GM23338 (cell line): Measurements from ENCODE around the gene SNCB. TPM values are rescaled to one million over a fixed set of nuclear protein-coding genes. Genes with fewer than 3 reads are reported as not detected.

ENCODE experiments used
- ATAC-seq: fragments of 200-7000 bp; cut with Tn5 transposase; 3 replicates; pipeline ENCODE4 v1.9.1; 2020
- DNase-seq: peaks from one replicate; pipeline ENCODE4 v3.0.0-alpha.2; 2015; ENCODE audit warnings: low spot score
- H2AFZ ChIP-seq: fragments of 200-600 bp; sonication (generic); 2 replicates; pipeline ENCODE4 v1.8.0; 2016; ENCODE audit warnings: antibody characterized with exemption, mild to moderate bottlenecking, moderate library complexity
- H3F3A ChIP-seq: fragments of 200-600 bp; sonication (generic); replicated peaks from 2 replicates; pipeline ENCODE4 v1.8.0; 2017; ENCODE audit warnings: antibody characterized with exemption, mixed run types, low read depth
- H3K27ac ChIP-seq: fragments of 200-600 bp; sonication (generic); 2 replicates; pipeline ENCODE4 v1.6.1; 2016; ENCODE audit warnings: low read depth
- H3K27me3 ChIP-seq: fragments of 200-600 bp; sonication (generic); 2 replicates; pipeline ENCODE4 v1.8.0; 2016; ENCODE audit warnings: mild to moderate bottlenecking, mixed run types, moderate library complexity; ENCODE audit not compliant: insufficient read depth
- H3K36me3 ChIP-seq: fragments of 200-600 bp; sonication (generic); 2 replicates; pipeline ENCODE4 v1.8.0; 2016; ENCODE audit warnings: mild to moderate bottlenecking; ENCODE audit not compliant: insufficient read depth
- H3K4me1 ChIP-seq: fragments of 200-600 bp; sonication (generic); 2 replicates; pipeline ENCODE4 v1.8.0; 2016; ENCODE audit warnings: mild to moderate bottlenecking, moderate library complexity; ENCODE audit not compliant: insufficient read depth
- H3K4me2 ChIP-seq: fragments of 200-600 bp; sonication (generic); 2 replicates; pipeline ENCODE4 v1.7.1; 2017; ENCODE audit warnings: mixed run types
- H3K4me3 ChIP-seq: fragments of 200-600 bp; sonication (generic); 2 replicates; pipeline ENCODE4 v1.6.1; 2016; ENCODE audit warnings: mixed run types
- H3K79me2 ChIP-seq: fragments of 200-600 bp; sonication (generic); replicated peaks from 2 replicates; pipeline ENCODE4 v1.8.0; 2017; ENCODE audit warnings: mild to moderate bottlenecking; ENCODE audit not compliant: insufficient read depth
- H3K9me2 ChIP-seq: fragments of 200-600 bp; sonication (generic); 2 replicates; pipeline ENCODE4 v1.8.0; 2017; ENCODE audit not compliant: insufficient read depth
- H4K20me1 ChIP-seq: fragments of 200-600 bp; sonication (generic); replicated peaks from 2 replicates; pipeline ENCODE4 v1.8.0; 2017; ENCODE audit warnings: mild to moderate bottlenecking; ENCODE audit not compliant: insufficient read depth
- H3K27ac Mint-ChIP-seq: 2 replicates; pipeline ENCODE4 v1.8.0; 2020; ENCODE audit warnings: inconsistent platforms, mild to moderate bottlenecking, moderate library complexity, mixed read lengths
- H3K27me3 Mint-ChIP-seq: 3 replicates; pipeline ENCODE4 v1.8.0; 2022; ENCODE audit warnings: low read depth, mild to moderate bottlenecking, moderate library complexity, mixed read lengths, inconsistent platforms; ENCODE audit not compliant: insufficient read depth, poor library complexity
- H3K36me3 Mint-ChIP-seq: 3 replicates; pipeline ENCODE4 v1.8.0; 2021; ENCODE audit warnings: low read depth, mild to moderate bottlenecking, inconsistent platforms, moderate library complexity, mixed read lengths
- H3K4me1 Mint-ChIP-seq: 3 replicates; pipeline ENCODE4 v1.8.0; 2020; ENCODE audit warnings: mild to moderate bottlenecking, inconsistent platforms, mixed read lengths
- H3K4me3 Mint-ChIP-seq: 3 replicates; pipeline ENCODE4 v1.8.0; 2021; ENCODE audit warnings: moderate library complexity, mild to moderate bottlenecking, inconsistent platforms, mixed read lengths
- H3K9me3 Mint-ChIP-seq: 3 replicates; pipeline ENCODE4 v1.8.0; 2020; ENCODE audit warnings: moderate library complexity, mild to moderate bottlenecking, inconsistent platforms, mixed read lengths
- CREB1 ChIP-seq: fragments of 250-450 bp; sonication (Bioruptor Pico); IDR thresholded peaks from 2 replicates; pipeline ENCODE4 v1.5.0; 2020; ENCODE audit warnings: low read depth, mild to moderate bottlenecking, moderate library complexity
- JUNB ChIP-seq: IDR thresholded peaks from one replicate; pipeline ENCODE4 v1.6.1; 2016; ENCODE audit warnings: antibody characterized with exemption; ENCODE audit not compliant: unreplicated experiment
- POLR2AphosphoS5 ChIP-seq: IDR thresholded peaks from 2 replicates; pipeline ENCODE4 v1.6.1; 2016; ENCODE audit warnings: antibody characterized with exemption, low read depth
- STAT1 ChIP-seq: IDR thresholded peaks from one replicate; pipeline ENCODE4 v1.6.1; 2016; ENCODE audit warnings: antibody characterized with exemption; ENCODE audit not compliant: unreplicated experiment
- polyA plus RNA-seq: library from polyadenylated mRNA; unstranded; fragments of >200 nt; fragmentation: Nextera tagmentation; extraction: Ambion mirVana; gene quantifications from 2 replicates; pipeline ENCODE4 v1.2.1, GENCODE V29; 2016
- total RNA-seq: library from RNA; depleted of rRNA; stranded (reverse); fragments of >200 nt; shearing (Covaris generic); gene quantifications from 2 replicates; pipeline ENCODE4 v1.2.3, GENCODE V29; 2014
- TF ChIP-seq, protein P1 (sequence below): fragments of 250-450 bp; sonication (Bioruptor Pico); IDR thresholded peaks from 2 replicates; pipeline ENCODE4 v1.5.0; 2020; ENCODE audit warnings: mild to moderate bottlenecking, moderate library complexity
- TF ChIP-seq, protein P2 (sequence below), 2 experiments: fragments of 200-600 bp in 1 of 2; sonication (generic) in 1 of 2; conservative IDR thresholded peaks; 2 replicates each; pipeline versions ENCODE4 v1.5.1 to v1.6.1; 2016 to 2017; ENCODE audit warnings: antibody characterized with exemption in 2 of 2, low read depth in 2 of 2, mild to moderate bottlenecking in 2 of 2, moderate library complexity in 1 of 2

The SNCB gene
- total and polyA plus RNA-seq, 2 experiments from 2014 or later = 3.6 to 13.5 TPM

DNA sequence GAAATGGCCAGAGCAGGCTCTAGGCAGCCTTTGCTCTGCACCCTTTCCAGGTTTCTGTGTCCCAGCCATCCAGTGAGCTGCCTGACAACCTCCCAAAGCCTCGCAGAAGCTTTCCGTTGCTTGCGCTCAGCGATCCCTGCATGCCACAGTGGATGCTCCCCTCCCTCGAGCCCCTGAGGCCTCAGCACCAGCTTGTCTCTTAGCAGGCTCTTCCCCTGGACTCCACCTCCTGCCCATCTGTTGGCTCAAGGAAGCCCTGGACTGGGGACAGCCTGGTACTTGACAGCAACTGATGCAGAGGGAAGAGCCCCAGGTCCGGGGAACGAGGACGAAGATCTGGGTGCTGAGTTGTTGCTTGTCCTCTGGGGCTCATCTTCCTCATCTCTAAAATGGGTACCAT, 40.1 kb upstream of the SNCB start (continued):
- TF ChIP-seq, protein P1, sequence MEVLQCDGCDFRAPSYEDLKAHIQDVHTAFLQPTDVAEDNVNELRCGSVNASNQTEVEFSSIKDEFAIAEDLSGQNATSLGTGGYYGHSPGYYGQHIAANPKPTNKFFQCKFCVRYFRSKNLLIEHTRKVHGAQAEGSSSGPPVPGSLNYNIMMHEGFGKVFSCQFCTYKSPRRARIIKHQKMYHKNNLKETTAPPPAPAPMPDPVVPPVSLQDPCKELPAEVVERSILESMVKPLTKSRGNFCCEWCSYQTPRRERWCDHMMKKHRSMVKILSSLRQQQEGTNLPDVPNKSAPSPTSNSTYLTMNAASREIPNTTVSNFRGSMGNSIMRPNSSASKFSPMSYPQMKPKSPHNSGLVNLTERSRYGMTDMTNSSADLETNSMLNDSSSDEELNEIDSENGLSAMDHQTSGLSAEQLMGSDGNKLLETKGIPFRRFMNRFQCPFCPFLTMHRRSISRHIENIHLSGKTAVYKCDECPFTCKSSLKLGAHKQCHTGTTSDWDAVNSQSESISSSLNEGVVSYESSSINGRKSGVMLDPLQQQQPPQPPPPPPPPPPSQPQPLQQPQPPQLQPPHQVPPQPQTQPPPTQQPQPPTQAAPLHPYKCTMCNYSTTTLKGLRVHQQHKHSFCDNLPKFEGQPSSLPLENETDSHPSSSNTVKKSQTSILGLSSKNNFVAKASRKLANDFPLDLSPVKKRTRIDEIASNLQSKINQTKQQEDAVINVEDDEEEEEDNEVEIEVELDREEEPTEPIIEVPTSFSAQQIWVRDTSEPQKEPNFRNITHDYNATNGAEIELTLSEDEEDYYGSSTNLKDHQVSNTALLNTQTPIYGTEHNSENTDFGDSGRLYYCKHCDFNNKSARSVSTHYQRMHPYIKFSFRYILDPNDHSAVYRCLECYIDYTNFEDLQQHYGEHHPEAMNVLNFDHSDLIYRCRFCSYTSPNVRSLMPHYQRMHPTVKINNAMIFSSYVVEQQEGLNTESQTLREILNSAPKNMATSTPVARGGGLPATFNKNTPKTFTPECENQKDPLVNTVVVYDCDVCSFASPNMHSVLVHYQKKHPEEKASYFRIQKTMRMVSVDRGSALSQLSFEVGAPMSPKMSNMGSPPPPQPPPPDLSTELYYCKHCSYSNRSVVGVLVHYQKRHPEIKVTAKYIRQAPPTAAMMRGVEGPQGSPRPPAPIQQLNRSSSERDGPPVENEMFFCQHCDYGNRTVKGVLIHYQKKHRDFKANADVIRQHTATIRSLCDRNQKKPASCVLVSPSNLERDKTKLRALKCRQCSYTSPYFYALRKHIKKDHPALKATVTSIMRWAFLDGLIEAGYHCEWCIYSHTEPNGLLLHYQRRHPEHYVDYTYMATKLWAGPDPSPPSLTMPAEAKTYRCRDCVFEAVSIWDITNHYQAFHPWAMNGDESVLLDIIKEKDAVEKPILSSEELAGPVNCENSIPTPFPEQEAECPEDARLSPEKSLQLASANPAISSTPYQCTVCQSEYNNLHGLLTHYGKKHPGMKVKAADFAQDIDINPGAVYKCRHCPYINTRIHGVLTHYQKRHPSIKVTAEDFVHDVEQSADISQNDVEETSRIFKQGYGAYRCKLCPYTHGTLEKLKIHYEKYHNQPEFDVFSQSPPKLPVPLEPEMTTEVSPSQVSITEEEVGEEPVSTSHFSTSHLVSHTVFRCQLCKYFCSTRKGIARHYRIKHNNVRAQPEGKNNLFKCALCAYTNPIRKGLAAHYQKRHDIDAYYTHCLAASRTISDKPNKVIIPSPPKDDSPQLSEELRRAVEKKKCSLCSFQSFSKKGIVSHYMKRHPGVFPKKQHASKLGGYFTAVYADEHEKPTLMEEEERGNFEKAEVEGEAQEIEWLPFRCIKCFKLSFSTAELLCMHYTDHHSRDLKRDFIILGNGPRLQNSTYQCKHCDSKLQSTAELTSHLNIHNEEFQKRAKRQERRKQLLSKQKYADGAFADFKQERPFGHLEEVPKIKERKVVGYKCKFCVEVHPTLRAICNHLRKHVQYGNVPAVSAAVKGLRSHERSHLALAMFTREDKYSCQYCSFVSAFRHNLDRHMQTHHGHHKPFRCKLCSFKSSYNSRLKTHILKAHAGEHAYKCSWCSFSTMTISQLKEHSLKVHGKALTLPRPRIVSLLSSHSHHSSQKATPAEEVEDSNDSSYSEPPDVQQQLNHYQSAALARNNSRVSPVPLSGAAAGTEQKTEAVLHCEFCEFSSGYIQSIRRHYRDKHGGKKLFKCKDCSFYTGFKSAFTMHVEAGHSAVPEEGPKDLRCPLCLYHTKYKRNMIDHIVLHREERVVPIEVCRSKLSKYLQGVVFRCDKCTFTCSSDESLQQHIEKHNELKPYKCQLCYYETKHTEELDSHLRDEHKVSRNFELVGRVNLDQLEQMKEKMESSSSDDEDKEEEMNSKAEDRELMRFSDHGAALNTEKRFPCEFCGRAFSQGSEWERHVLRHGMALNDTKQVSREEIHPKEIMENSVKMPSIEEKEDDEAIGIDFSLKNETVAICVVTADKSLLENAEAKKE = no peak
- no peak for TF ChIP-seq POLR2AphosphoS5

DNA sequence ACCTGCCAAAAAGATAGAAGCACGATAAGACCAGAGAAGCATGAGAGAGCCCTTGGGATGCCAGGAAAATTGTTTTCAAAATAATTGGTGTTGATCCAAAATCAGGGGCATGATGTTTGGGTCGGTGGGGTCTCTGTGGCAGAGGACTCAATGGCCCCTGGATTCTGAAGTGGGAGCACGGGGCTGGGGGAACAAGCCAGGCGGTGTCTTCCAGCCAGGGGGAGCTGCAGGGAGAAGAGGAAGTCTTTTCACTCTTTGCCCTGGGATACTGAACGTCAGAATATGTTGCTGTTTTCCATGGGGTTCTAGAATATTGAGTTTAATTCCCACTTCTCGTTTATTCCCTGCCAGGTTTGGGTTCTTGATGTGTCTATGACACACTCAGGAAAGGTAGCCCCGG, 37.3 kb upstream of the SNCB start:
- H3K79me2 ChIP-seq = no peaks in the 10 kb centered on the region
- H3K4me2 ChIP-seq = no peak overlapping the region
- H3F3A ChIP-seq = no peaks in the 10 kb centered on the region
- ATAC-seq = no peak
- no peaks in the 10 kb centered on the region for H4K20me1 ChIP-seq
- no peaks in the 10 kb centered on the region; the same call in 2 of the 3 replicates for H3K36me3 Mint-ChIP-seq
- no peak overlapping the region for H3K4me3 ChIP-seq
- H3K4me1 ChIP-seq = peaks cover 2% of the 10 kb centered on the region
- peak; percentile 30 for DNase-seq
- H3K27me3 ChIP-seq = no peaks in the 10 kb centered on the region
- no peak overlapping the region for H2AFZ ChIP-seq
- H3K36me3 ChIP-seq = no peaks in the 10 kb centered on the region
- no peak for TF ChIP-seq CREB1 (CRISPR knock-in tag)
- TF ChIP-seq, protein P1 = no peak
- TF ChIP-seq STAT1 = no peak
- no peak for TF ChIP-seq JUNB
- TF ChIP-seq, protein P2, sequence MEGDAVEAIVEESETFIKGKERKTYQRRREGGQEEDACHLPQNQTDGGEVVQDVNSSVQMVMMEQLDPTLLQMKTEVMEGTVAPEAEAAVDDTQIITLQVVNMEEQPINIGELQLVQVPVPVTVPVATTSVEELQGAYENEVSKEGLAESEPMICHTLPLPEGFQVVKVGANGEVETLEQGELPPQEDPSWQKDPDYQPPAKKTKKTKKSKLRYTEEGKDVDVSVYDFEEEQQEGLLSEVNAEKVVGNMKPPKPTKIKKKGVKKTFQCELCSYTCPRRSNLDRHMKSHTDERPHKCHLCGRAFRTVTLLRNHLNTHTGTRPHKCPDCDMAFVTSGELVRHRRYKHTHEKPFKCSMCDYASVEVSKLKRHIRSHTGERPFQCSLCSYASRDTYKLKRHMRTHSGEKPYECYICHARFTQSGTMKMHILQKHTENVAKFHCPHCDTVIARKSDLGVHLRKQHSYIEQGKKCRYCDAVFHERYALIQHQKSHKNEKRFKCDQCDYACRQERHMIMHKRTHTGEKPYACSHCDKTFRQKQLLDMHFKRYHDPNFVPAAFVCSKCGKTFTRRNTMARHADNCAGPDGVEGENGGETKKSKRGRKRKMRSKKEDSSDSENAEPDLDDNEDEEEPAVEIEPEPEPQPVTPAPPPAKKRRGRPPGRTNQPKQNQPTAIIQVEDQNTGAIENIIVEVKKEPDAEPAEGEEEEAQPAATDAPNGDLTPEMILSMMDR (conservative IDR thresholded peaks at IDR 0.05; ENCODE audit: low read depth in 2 of 2) = peak; percentile 22 to 47; a peak in 3 of 4 replicates
- no peak overlapping the region for H3K27ac ChIP-seq
- H3K27ac Mint-ChIP-seq = no peak overlapping the region
- H3K4me3 Mint-ChIP-seq = no peak overlapping the region
- H3K4me1 Mint-ChIP-seq = peaks cover 23% of the 10 kb centered on the region
- H3K9me3 Mint-ChIP-seq = peaks cover 3% of the 10 kb centered on the region; the same call in 2 of the 3 replicates
- peaks cover 12% of the 10 kb centered on the region for H3K27me3 Mint-ChIP-seq
- H3K9me2 ChIP-seq = no peaks in the 10 kb centered on the region
